ENCODE measurements around the gene C16orf92.

GRCh38 chr16:30060836-30061554 lies 38.0 kb downstream of the C16orf92 start:
- TF ChIP-seq EP300 (IDR thresholded peaks at IDR 0.05) (no peak), CTCF (IDR thresholded peaks at IDR 0.05) (no peak)
